A549 (cell line): Measurements from ENCODE around the gene ZMYND8. TPM values are rescaled to one million over a fixed set of nuclear protein-coding genes. Genes with fewer than 3 reads are reported as not detected.

ENCODE experiments used
- ATAC-seq, 2 experiments: fragments of 200-7000 bp in 1 of 2; fragments of >200 bp in 1 of 2; cut with Nextera tagmentation in 1 of 2; cut with Tn5 transposase in 1 of 2; 3 replicates each; pipeline versions ENCODE4 v1.8.0 to v1.9.1; 2018 to 2020; ENCODE audit warnings: mild to moderate bottlenecking in 1 of 2, moderate library complexity in 1 of 2
- CTCF ChIA-PET: fragments of 300-600 bp; sonication (Branson Sonifier 250); formaldehyde crosslinking; extraction: SDS; loops from one replicate; lab custom pipeline; 2021; ENCODE audit warnings: antibody characterized with exemption, inconsistent platforms; lab: Yijun Ruan, JAX
- POLR2A ChIA-PET: fragments of 350-600 bp; formaldehyde crosslinking; extraction: SDS; loops from one replicate; lab custom pipeline; 2021; ENCODE audit warnings: antibody characterized with exemption, inconsistent platforms; lab: Yijun Ruan, JAX
- DNase-seq, 2 experiments: peaks; one replicate each; pipeline versions ENCODE4 v3.0.0 to v3.0.0-alpha.2; 2011 to 2016; ENCODE audit warnings: low read depth in 1 of 2, low spot score in 1 of 2
- FAIRE-seq: peaks from 2 replicates; lab custom pipeline; 2011; peaks lifted over from hg19 to GRCh38; lab: Jason Lieb, UNC
- H3K27ac ChIP-seq, 2 experiments: fragments of >200 bp; sonication (Bioruptor Twin); formaldehyde crosslinking; 3 replicates each; pipeline ENCODE4 v1.5.1; 2016 to 2017
- H3K4me1 ChIP-seq: fragments of >200 bp; sonication (Bioruptor Twin); formaldehyde crosslinking; 3 replicates; pipeline ENCODE4 v1.6.1; 2016
- H3K4me2 ChIP-seq: fragments of >200 bp; sonication (Bioruptor Twin); formaldehyde crosslinking; 3 replicates; pipeline ENCODE4 v1.6.1; 2016
- H3K4me3 ChIP-seq: fragments of >200 bp; sonication (Bioruptor Twin); formaldehyde crosslinking; 3 replicates; pipeline ENCODE4 v1.5.1; 2016
- H3K9me3 ChIP-seq: fragments of >200 bp; sonication (Bioruptor Twin); formaldehyde crosslinking; 3 replicates; pipeline ENCODE4 v1.6.1; 2016
- BHLHE40 ChIP-seq: IDR thresholded peaks from 2 replicates; pipeline ENCODE4 v1.6.1; 2012; ENCODE audit warnings: low read depth, low read length, inconsistent platforms
- CBX8 ChIP-seq: fragments of 200-600 bp; sonication (generic); IDR thresholded peaks from 2 replicates; pipeline ENCODE4 v1.6.1; 2016
- ELK1 ChIP-seq: fragments of 150-350 bp; IDR thresholded peaks from 2 replicates; pipeline ENCODE4 v1.6.1; 2014; ENCODE audit warnings: low read depth, mild to moderate bottlenecking, low read length
- EP300 ChIP-seq, 2 experiments: fragments of >200 bp; sonication (Bioruptor Twin); formaldehyde crosslinking; IDR thresholded peaks; 2 replicates in 1 of 2; 3 replicates in 1 of 2; pipeline ENCODE4 v1.6.1; 2016 to 2017
- FOSB ChIP-seq: fragments of 250-450 bp; sonication (Bioruptor Pico); IDR thresholded peaks from 2 replicates; pipeline ENCODE4 v1.5.0; 2020; ENCODE audit warnings: mild to moderate bottlenecking, moderate library complexity
- FOSL2 ChIP-seq, 2 experiments: fragments of 450-650 bp in 1 of 2; fragments of >200 bp in 1 of 2; sonication (Bioruptor Twin) in 1 of 2; formaldehyde crosslinking; IDR thresholded peaks; 2 replicates each; pipeline versions ENCODE4 v1.5.0 to v1.6.1; 2016 to 2020; ENCODE audit warnings: mild to moderate bottlenecking in 1 of 2, moderate library complexity in 1 of 2
- FOXS1 ChIP-seq: fragments of 250-450 bp; sonication (Bioruptor Pico); IDR thresholded peaks from 2 replicates; pipeline ENCODE4 v1.5.0; 2020; ENCODE audit warnings: mild to moderate bottlenecking, moderate library complexity
- GATA3 ChIP-seq: IDR thresholded peaks from 2 replicates; pipeline ENCODE4 v1.6.1; 2012; ENCODE audit warnings: borderline replicate concordance
- HEYL ChIP-seq: fragments of 250-450 bp; sonication (Bioruptor Pico); IDR thresholded peaks from 2 replicates; pipeline ENCODE4 v1.8.0; 2021; ENCODE audit warnings: mild to moderate bottlenecking, moderate library complexity
- HOXB13 ChIP-seq: fragments of 250-450 bp; sonication (Bioruptor Pico); IDR thresholded peaks from 2 replicates; pipeline ENCODE4 v1.5.0; 2020; ENCODE audit warnings: low read depth, mild to moderate bottlenecking, moderate library complexity
- JUN ChIP-seq, 2 experiments: fragments of >200 bp; sonication (Bioruptor Twin); formaldehyde crosslinking; IDR thresholded peaks; 2 replicates in 1 of 2; 3 replicates in 1 of 2; pipeline ENCODE4 v1.6.1; 2016 to 2017
- MAZ ChIP-seq: fragments of 150-350 bp; IDR thresholded peaks from 2 replicates; pipeline ENCODE4 v1.6.1; 2014; ENCODE audit warnings: antibody characterized with exemption, low read depth, low read length, borderline replicate concordance
- MYC ChIP-seq: IDR thresholded peaks from 2 replicates; pipeline ENCODE4 v1.6.1; 2012; ENCODE audit warnings: mild to moderate bottlenecking, inconsistent platforms, low read length, improper control_type of control experiment, borderline replicate concordance
- NFE2L2 ChIP-seq: fragments of 150-350 bp; conservative IDR thresholded peaks from 2 replicates; pipeline ENCODE4 v1.6.1; 2014; ENCODE audit warnings: low read length
- PHF8 ChIP-seq: fragments of 200-600 bp; sonication (generic); IDR thresholded peaks from 2 replicates; pipeline ENCODE4 v1.6.1; 2016; ENCODE audit warnings: low read depth, mild to moderate bottlenecking, antibody characterized with exemption, moderate library complexity, borderline replicate concordance
- SMC3 ChIP-seq: fragments of >200 bp; sonication (Bioruptor Twin); formaldehyde crosslinking; IDR thresholded peaks from 3 replicates; pipeline ENCODE4 v1.6.1; 2018; ENCODE audit warnings: inconsistent platforms
- SREBF2 ChIP-seq: fragments of 450-650 bp; IDR thresholded peaks from 2 replicates; pipeline ENCODE4 v1.6.1; 2014; ENCODE audit warnings: mild to moderate bottlenecking, moderate library complexity
- TP53 ChIP-seq: fragments of 250-450 bp; sonication (Bioruptor Pico); IDR thresholded peaks from 2 replicates; pipeline ENCODE4 v1.5.0; 2021; ENCODE audit warnings: mild to moderate bottlenecking, moderate library complexity
- ZC3H11A ChIP-seq: fragments of 450-650 bp; IDR thresholded peaks from 2 replicates; pipeline ENCODE4 v1.6.1; 2014; ENCODE audit warnings: antibody characterized with exemption, mild to moderate bottlenecking
- WGBS: methylation state at CpG from one replicate; pipeline ENCODE4 v1.1.6; 2017; ENCODE audit errors: missing lambda C conversion rate; 5-methylcytosine and 5-hydroxymethylcytosine counted together
- polyA plus RNA-seq, 4 experiments: library from polyadenylated mRNA; depleted of rRNA in 3 of 4; stranded (reverse); fragments of >200 nt; fragmentation: RNase III in 1 of 4; extraction: RNeasy Plus Mini Kit Qiagen cat#74134 plus additional on column Dnase treatment in 1 of 4; gene quantifications; 2 replicates in 3 of 4; 3 replicates in 1 of 4; pipeline ENCODE4 v1.2.3, GENCODE V29; 2011 to 2017
- TF ChIP-seq, protein P1 (sequence below): fragments of 450-650 bp; IDR thresholded peaks from 2 replicates; pipeline ENCODE4 v1.6.1; 2014; ENCODE audit warnings: antibody characterized with exemption
- TF ChIP-seq, protein P2 (sequence below): IDR thresholded peaks from 2 replicates; pipeline ENCODE4 v1.6.1; 2012
- TF ChIP-seq, protein P3 (sequence below): fragments of >200 bp; sonication (Bioruptor Twin); formaldehyde crosslinking; IDR thresholded peaks from 3 replicates; pipeline ENCODE4 v1.6.1; 2016
- TF ChIP-seq, protein P4 (sequence below): fragments of 250-450 bp; sonication (Bioruptor Pico); IDR thresholded peaks from 2 replicates; pipeline ENCODE4 v1.5.0; 2020; ENCODE audit warnings: low read depth, mild to moderate bottlenecking, moderate library complexity
- TF ChIP-seq, protein P5 (sequence below): IDR thresholded peaks from 2 replicates; pipeline ENCODE4 v1.6.1; 2012; ENCODE audit warnings: low read depth, borderline replicate concordance

Gene ZMYND8
- polyA plus RNA-seq, 2 of the 4 experiments (the other 2 are of a cell fraction): 10.4 to 24.9 TPM

DNA sequence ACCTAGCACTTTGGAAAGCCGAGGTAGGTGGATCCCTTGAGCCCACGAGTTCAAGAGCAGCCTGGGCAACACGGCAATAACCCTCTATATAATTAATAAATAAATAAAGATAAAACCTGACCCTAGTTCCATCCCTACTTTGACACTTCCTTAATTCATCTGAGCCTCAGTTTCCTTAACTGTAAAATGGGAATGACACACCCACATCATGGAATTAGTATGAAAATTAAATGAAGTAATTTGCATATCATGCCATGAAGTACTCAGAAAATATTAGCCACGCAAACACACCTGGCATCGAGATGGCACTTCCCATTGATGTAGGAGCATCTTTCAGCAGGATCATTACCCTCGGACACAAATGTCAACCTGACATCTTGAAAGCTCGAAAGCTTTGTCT lies 19.1 kb downstream of the ZMYND8 start:
- WGBS: 90% methylated on average over 7 of the region's 7 CpGs
- ATAC-seq (no peak), DNase-seq (no peak), FAIRE-seq (no peak)
- TF ChIP-seq ELK1 (no peak), FOXS1 (CRISPR knock-in tag) (no peak), ZC3H11A (no peak), SMC3 (no peak), NFE2L2 (no peak), JUN (IDR thresholded peaks at IDR 0.05) (no peak), TP53 (CRISPR knock-in tag) (no peak), MYC (no peak)
- H3K27ac ChIP-seq: peak overlapping the region; percentile 94 to 97
- H3K4me2 ChIP-seq: no peak overlapping the region
- ChIA-PET CTCF (interaction anchor here (1.1 to 1.7 kb wide), 3 partner anchors 9 to 65 kb away, joined by 3 to 6 read pairs (median 4); no protein-coding TSS in a partner anchor), POLR2A (no interaction called here)
- peaks cover 58% of the 10 kb centered on the region for H3K4me1 ChIP-seq
- H3K9me3 ChIP-seq: no peaks in the 10 kb centered on the region
- no peak overlapping the region for H3K4me3 ChIP-seq

DNA sequence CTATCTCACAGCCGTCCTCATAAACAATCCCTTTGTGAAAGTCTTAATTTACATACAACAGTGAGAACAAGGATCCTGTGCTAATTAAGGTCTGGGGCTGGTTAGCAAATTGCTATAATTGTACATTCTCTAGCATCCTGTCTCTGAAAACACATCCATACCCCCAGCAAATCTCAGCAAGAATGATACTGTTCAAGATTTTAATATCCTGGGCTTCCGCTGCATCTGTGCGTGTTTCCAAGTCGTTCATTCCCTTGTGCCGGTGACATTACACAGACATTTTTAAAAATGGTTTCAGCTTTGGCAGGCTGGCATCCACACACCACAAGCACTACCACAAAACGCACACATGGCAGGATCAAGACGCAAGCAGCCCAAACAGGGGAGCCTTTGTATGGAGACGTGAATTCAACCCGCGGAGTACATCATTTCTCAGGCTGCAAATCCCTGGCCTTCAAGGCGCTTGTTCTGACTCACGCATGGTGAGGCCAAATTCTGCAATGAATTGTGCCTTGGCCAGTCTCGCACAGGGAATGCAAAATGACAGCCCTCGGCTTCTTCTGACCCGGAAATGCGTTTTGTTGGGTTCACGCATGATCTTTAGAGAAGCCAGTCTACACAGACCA lies 20.3 kb downstream of the ZMYND8 start:
- 95% methylated on average over 17 of the region's 17 CpGs for WGBS
- TF ChIP-seq FOSB (CRISPR knock-in tag) (no peak), EP300 (IDR thresholded peaks at IDR 0.05) (no peak), ELK1 (no peak), BHLHE40 (no peak), CBX8 (no peak), PHF8 (no peak), JUN (IDR thresholded peaks at IDR 0.05) (no peak)
- TF ChIP-seq, protein P1, sequence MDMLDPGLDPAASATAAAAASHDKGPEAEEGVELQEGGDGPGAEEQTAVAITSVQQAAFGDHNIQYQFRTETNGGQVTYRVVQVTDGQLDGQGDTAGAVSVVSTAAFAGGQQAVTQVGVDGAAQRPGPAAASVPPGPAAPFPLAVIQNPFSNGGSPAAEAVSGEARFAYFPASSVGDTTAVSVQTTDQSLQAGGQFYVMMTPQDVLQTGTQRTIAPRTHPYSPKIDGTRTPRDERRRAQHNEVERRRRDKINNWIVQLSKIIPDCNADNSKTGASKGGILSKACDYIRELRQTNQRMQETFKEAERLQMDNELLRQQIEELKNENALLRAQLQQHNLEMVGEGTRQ: no peak
- ChIA-PET POLR2A (no interaction called here), CTCF (interaction anchor here (1.1 to 15.0 kb wide), 3 partner anchors 8 to 63 kb away, joined by 3 to 131 read pairs (median 6); no protein-coding TSS in a partner anchor)
- Histone ChIP-seq H3K4me2 (no peak overlapping the region), H3K9me3 (no peaks in the 10 kb centered on the region), H3K4me1 (peaks cover 68% of the 10 kb centered on the region), H3K4me3 (no peak overlapping the region), H3K27ac (peak overlapping the region; percentile 94 to 97)
- DNase-seq (no peak), FAIRE-seq (no peak), ATAC-seq (no peak)

GRCh38 chr20:47335251-47336128 lies 21.0 kb downstream of the ZMYND8 start:
- 89% methylated on average over 12 of the region's 12 CpGs for WGBS
- CTCF ChIA-PET: interaction anchor here (1.1 to 15.0 kb wide), 3 partner anchors 23 to 63 kb away, joined by 4 to 131 read pairs (median 6); no protein-coding TSS in a partner anchor
- POLR2A ChIA-PET: no interaction called here
- peak overlapping the region; percentile 90; the same call in 2 of the 3 replicates for H3K4me2 ChIP-seq
- peaks cover 68% of the 10 kb centered on the region for H3K4me1 ChIP-seq
- peak overlapping the region; percentile 94 to 97 for H3K27ac ChIP-seq
- FAIRE-seq (no peak), DNase-seq (no peak), ATAC-seq (no peak)
- H3K4me3 ChIP-seq: no peak overlapping the region
- no peaks in the 10 kb centered on the region for H3K9me3 ChIP-seq
- TF ChIP-seq, protein P2, sequence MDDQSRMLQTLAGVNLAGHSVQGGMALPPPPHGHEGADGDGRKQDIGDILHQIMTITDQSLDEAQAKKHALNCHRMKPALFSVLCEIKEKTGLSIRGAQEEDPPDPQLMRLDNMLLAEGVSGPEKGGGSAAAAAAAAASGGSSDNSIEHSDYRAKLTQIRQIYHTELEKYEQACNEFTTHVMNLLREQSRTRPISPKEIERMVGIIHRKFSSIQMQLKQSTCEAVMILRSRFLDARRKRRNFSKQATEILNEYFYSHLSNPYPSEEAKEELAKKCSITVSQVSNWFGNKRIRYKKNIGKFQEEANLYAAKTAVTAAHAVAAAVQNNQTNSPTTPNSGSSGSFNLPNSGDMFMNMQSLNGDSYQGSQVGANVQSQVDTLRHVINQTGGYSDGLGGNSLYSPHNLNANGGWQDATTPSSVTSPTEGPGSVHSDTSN: no peak
- TF ChIP-seq MYC: no peak
- no peak for TF ChIP-seq HEYL
- TF ChIP-seq MAZ: no peak
- no peak for TF ChIP-seq HOXB13 (CRISPR knock-in tag)
- TF ChIP-seq, protein P3, sequence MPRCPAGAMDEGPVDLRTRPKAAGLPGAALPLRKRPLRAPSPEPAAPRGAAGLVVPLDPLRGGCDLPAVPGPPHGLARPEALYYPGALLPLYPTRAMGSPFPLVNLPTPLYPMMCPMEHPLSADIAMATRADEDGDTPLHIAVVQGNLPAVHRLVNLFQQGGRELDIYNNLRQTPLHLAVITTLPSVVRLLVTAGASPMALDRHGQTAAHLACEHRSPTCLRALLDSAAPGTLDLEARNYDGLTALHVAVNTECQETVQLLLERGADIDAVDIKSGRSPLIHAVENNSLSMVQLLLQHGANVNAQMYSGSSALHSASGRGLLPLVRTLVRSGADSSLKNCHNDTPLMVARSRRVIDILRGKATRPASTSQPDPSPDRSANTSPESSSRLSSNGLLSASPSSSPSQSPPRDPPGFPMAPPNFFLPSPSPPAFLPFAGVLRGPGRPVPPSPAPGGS: no peak
- TF ChIP-seq FOSL2 (IDR thresholded peaks at IDR 0.05): no peak
- TF ChIP-seq FOSL2 (CRISPR knock-in tag; IDR thresholded peaks at IDR 0.05): no peak
- no peak for TF ChIP-seq GATA3
- no peak for TF ChIP-seq SMC3
- TF ChIP-seq, protein P4, sequence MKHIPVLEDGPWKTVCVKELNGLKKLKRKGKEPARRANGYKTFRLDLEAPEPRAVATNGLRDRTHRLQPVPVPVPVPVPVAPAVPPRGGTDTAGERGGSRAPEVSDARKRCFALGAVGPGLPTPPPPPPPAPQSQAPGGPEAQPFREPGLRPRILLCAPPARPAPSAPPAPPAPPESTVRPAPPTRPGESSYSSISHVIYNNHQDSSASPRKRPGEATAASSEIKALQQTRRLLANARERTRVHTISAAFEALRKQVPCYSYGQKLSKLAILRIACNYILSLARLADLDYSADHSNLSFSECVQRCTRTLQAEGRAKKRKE (CRISPR knock-in tag): no peak
- TF ChIP-seq, protein P5, sequence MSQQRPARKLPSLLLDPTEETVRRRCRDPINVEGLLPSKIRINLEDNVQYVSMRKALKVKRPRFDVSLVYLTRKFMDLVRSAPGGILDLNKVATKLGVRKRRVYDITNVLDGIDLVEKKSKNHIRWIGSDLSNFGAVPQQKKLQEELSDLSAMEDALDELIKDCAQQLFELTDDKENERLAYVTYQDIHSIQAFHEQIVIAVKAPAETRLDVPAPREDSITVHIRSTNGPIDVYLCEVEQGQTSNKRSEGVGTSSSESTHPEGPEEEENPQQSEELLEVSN: no peak
- TF ChIP-seq SREBF2: no peak
